ENCODE measurements around the gene LRP10. TPM values are rescaled to one million over a fixed set of nuclear protein-coding genes. Genes with fewer than 3 reads are reported as not detected.

Gene LRP10, protein sequence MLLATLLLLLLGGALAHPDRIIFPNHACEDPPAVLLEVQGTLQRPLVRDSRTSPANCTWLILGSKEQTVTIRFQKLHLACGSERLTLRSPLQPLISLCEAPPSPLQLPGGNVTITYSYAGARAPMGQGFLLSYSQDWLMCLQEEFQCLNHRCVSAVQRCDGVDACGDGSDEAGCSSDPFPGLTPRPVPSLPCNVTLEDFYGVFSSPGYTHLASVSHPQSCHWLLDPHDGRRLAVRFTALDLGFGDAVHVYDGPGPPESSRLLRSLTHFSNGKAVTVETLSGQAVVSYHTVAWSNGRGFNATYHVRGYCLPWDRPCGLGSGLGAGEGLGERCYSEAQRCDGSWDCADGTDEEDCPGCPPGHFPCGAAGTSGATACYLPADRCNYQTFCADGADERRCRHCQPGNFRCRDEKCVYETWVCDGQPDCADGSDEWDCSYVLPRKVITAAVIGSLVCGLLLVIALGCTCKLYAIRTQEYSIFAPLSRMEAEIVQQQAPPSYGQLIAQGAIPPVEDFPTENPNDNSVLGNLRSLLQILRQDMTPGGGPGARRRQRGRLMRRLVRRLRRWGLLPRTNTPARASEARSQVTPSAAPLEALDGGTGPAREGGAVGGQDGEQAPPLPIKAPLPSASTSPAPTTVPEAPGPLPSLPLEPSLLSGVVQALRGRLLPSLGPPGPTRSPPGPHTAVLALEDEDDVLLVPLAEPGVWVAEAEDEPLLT
- polyA plus RNA-seq (2013), result 32.8 and 36.9 TPM in 2 replicates

DNA sequence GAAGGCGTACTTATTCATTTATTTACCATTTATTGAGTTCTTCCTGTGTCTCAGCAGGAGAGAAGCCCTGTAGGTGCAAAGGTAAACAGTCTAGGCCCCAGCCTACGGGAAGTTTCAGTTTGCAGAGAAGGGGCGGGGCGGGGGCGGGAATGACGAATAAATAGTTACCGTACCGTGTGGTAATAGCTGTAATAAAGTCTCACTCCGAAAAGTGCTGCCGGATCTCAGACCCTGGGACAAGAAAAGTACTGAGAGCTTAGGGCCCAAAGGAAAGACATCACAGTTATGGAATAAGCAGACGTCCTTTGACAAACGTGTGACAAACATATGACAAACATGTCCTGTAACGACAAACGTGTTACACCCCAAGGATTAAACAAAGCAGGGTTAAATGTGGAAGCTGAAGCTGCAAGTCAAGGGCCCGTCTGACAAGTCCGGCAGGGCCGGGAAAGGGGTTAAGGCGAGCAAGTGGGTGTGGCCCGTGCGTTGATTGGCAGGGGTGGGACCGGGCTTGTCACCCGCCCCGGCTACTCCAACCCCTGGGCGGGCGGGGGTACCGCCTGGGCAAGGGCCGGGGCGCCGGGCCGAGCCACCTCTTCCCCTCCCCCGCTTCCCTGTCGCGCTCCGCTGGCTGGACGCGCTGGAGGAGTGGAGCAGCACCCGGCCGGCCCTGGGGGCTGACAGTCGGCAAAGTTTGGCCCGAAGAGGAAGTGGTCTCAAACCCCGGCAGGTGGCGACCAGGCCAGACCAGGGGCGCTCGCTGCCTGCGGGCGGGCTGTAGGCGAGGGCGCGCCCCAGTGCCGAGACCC is at the start of gene LRP10:
Gene LRP10 (plus strand): TSS at position 517 of the 809 bp plus-strand sequence. CDS start 564 bp downstream, outside the sequence.
- no peak within 1 kb of the TSS for H3K23ac ChIP-seq (ENCODE audit: low read length)
- H2BK5ac ChIP-seq (ENCODE audit: low read depth, low read length, poor library complexity), result peak within 1 kb of the TSS; percentile 97
- peaks cover 7% of the 10 kb centered on the region for H3K79me2 ChIP-seq (ENCODE audit: control insufficient read depth, insufficient read depth, low read length, poor library complexity)
- H4K8ac ChIP-seq (ENCODE audit: low read depth, low read length), result peak within 1 kb of the TSS; percentile 91
- H2AFZ ChIP-seq (ENCODE audit: insufficient read depth, low read length, poor library complexity), result peak within 1 kb of the TSS; percentile 96
- H3K27ac ChIP-seq (ENCODE audit: low read depth, low read length), result peak within 1 kb of the TSS; percentile 97
- H3K4me1 ChIP-seq (ENCODE audit: control insufficient read depth in 1 of 2, insufficient read depth in 2 of 2, low read length in 2 of 2), result peaks cover 4 to 5% of the 10 kb centered on the region in 2 experiments
- peak within 1 kb of the TSS; percentile 93 for H4K91ac ChIP-seq (ENCODE audit: low read depth, low read length)
- peak within 1 kb of the TSS; percentile 97 for H3K4me2 ChIP-seq (ENCODE audit: low read length)
- peak; percentile 92 for DNase-seq
- WGBS (ENCODE audit: extremely low coverage, insufficient coverage, insufficient read length), result no CpG with 5 or more reads among the region's 50 CpGs
- peaks cover 11% of the 10 kb centered on the region for H3K79me1 ChIP-seq (ENCODE audit: low read length)
- H3K9ac ChIP-seq (ENCODE audit: low read length), result peak within 1 kb of the TSS; percentile 89
- peak within 1 kb of the TSS; percentile 60 for H2AK5ac ChIP-seq (ENCODE audit: low read length)
- H3K9me3 ChIP-seq (ENCODE audit: insufficient read depth, low read depth, low read length), result peaks cover 4% of the 10 kb centered on the region
- peak within 1 kb of the TSS; percentile 94 for H3K4ac ChIP-seq (ENCODE audit: low read depth, low read length)
- peak within 1 kb of the TSS; percentile 96 for H3K18ac ChIP-seq (ENCODE audit: low read length)
- peak within 1 kb of the TSS; percentile 82 for H4K12ac ChIP-seq (ENCODE audit: low read depth, low read length)
- H2BK12ac ChIP-seq (ENCODE audit: low read length), result peak within 1 kb of the TSS; percentile 50
- H3K27me3 ChIP-seq (ENCODE audit: insufficient read depth, low read length), result no peaks in the 10 kb centered on the region
- H3K36me3 ChIP-seq (ENCODE audit: control insufficient read depth in 1 of 2, insufficient read depth in 2 of 2, low read length in 2 of 2), result peaks cover 23 to 26% of the 10 kb centered on the region in 2 experiments
- H3K4me3 ChIP-seq (ENCODE audit: low read depth, low read length), result peak within 1 kb of the TSS; percentile 79
- H2BK120ac ChIP-seq (ENCODE audit: insufficient read depth, low read length, poor library complexity), result peak within 1 kb of the TSS; percentile 94
- peak within 1 kb of the TSS; percentile 89 for H3K14ac ChIP-seq (ENCODE audit: low read length)

DNA sequence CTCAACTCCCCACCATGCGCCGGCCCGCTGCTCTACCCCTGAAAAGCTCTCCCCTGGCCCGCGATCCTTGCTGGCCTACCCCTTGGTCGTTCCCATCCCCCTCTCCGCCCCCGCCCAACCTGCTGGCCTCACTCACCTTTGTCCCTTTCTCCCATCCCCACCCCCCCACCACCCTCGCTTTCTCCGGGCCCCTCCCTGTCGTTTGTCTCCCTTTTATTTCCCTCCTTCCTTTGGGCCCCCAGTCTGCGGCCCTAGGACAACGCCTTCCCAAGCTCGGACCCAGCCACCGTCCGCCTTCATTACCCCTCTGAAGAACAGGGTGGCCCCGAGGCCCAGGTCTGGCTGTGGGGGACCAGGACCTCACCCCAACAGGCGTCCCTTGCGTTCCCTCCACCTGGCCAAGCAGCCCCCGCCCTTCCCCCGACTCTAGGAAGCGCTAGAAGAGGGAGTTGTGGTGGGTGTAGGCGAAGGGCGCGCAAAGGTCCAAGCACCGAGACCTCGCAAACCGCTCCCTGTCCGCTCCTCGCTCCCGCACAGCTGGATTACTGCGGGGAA is 49.4 kb upstream of the LRP10 start:
- H2BK120ac ChIP-seq (ENCODE audit: insufficient read depth, low read length, poor library complexity), result peak overlapping the region; percentile 100
- H3K18ac ChIP-seq (ENCODE audit: low read length), result peak overlapping the region; percentile 99
- peak overlapping the region; percentile 65 for H3K4me3 ChIP-seq (ENCODE audit: low read depth, low read length)
- H3K79me1 ChIP-seq (ENCODE audit: low read length), result peaks cover 46% of the 10 kb centered on the region
- no peaks in the 10 kb centered on the region for H3K27me3 ChIP-seq (ENCODE audit: insufficient read depth, low read length)
- peak overlapping the region; percentile 83 for H2BK12ac ChIP-seq (ENCODE audit: low read length)
- H3K14ac ChIP-seq (ENCODE audit: low read length), result peak overlapping the region; percentile 100
- WGBS (ENCODE audit: extremely low coverage, insufficient coverage, insufficient read length), result no CpG with 5 or more reads among the region's 32 CpGs
- peaks cover 33 to 39% of the 10 kb centered on the region in 2 experiments for H3K4me1 ChIP-seq (ENCODE audit: control insufficient read depth in 1 of 2, insufficient read depth in 2 of 2, low read length in 2 of 2)
- H4K8ac ChIP-seq (ENCODE audit: low read depth, low read length), result peak overlapping the region; percentile 83
- H4K12ac ChIP-seq (ENCODE audit: low read depth, low read length), result peak overlapping the region; percentile 95
- H3K79me2 ChIP-seq (ENCODE audit: control insufficient read depth, insufficient read depth, low read length, poor library complexity), result peaks cover 11% of the 10 kb centered on the region
- DNase-seq, result no peak
- peak overlapping the region; percentile 82 for H3K9ac ChIP-seq (ENCODE audit: low read length)
- peak overlapping the region; percentile 99 for H3K4ac ChIP-seq (ENCODE audit: low read depth, low read length)
- peak overlapping the region; percentile 99 for H2BK5ac ChIP-seq (ENCODE audit: low read depth, low read length, poor library complexity)
- H4K91ac ChIP-seq (ENCODE audit: low read depth, low read length), result peak overlapping the region; percentile 100
- peak overlapping the region; percentile 24 for H3K23ac ChIP-seq (ENCODE audit: low read length)
- peak overlapping the region; percentile 80 for H3K4me2 ChIP-seq (ENCODE audit: low read length)
- H3K9me3 ChIP-seq (ENCODE audit: insufficient read depth, low read depth, low read length), result no peaks in the 10 kb centered on the region
- H2AK5ac ChIP-seq (ENCODE audit: low read length), result peak overlapping the region; percentile 97
- H3K36me3 ChIP-seq (ENCODE audit: control insufficient read depth in 1 of 2, insufficient read depth in 2 of 2, low read length in 2 of 2), result no peaks in the 10 kb centered on the region
- H3K27ac ChIP-seq (ENCODE audit: low read depth, low read length), result peak overlapping the region; percentile 98
- peak overlapping the region; percentile 68 for H2AFZ ChIP-seq (ENCODE audit: insufficient read depth, low read length, poor library complexity)

DNA sequence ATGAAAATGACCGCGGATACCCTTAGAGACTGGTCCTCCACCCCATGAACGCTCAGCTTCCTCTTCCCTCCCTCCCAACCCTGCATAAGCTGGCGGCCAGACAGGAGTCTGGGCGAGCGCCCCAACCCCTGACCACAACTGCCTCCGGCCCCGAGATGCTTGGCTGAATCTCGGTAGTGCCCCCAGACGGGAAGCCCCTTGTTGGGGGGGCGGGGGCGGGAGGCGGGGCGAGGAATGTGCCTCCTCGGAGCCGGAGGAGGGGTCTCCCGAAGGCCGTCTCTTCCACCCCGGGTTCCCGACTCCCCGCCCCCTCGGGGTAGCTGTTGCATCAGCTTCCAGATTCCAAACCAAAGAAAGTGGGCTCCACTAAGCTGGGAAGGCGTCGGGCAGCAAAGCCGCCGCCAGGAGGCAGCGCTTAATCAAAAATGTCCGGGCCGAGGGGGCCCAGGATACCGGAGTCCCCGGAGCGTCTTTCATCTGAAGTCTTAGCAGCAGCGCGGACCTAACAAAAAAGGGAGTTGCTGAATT is 48.9 kb upstream of the LRP10 start:
- Histone ChIP-seq H3K9me3 (ENCODE audit: insufficient read depth, low read depth, low read length) (no peaks in the 10 kb centered on the region), H3K9ac (ENCODE audit: low read length) (peak overlapping the region; percentile 82), H4K12ac (ENCODE audit: low read depth, low read length) (peak overlapping the region; percentile 95), H2BK12ac (ENCODE audit: low read length) (peak overlapping the region; percentile 83), H3K79me2 (ENCODE audit: control insufficient read depth, insufficient read depth, low read length, poor library complexity) (peaks cover 11% of the 10 kb centered on the region), H3K27me3 (ENCODE audit: insufficient read depth, low read length) (no peaks in the 10 kb centered on the region), H4K91ac (ENCODE audit: low read depth, low read length) (peak overlapping the region; percentile 100), H3K14ac (ENCODE audit: low read length) (peak overlapping the region; percentile 100), H3K4me2 (ENCODE audit: low read length) (peak overlapping the region; percentile 80), H2BK120ac (ENCODE audit: insufficient read depth, low read length, poor library complexity) (peak overlapping the region; percentile 100), H3K79me1 (ENCODE audit: low read length) (peaks cover 45% of the 10 kb centered on the region), H3K36me3 (ENCODE audit: control insufficient read depth in 1 of 2, insufficient read depth in 2 of 2, low read length in 2 of 2) (no peaks in the 10 kb centered on the region), H3K27ac (ENCODE audit: low read depth, low read length) (peak overlapping the region; percentile 98), H3K18ac (ENCODE audit: low read length) (peak overlapping the region; percentile 99), H3K23ac (ENCODE audit: low read length) (peak overlapping the region; percentile 24), H4K8ac (ENCODE audit: low read depth, low read length) (peak overlapping the region; percentile 83), H3K4me3 (ENCODE audit: low read depth, low read length) (peak overlapping the region; percentile 65), H3K4me1 (ENCODE audit: control insufficient read depth in 1 of 2, insufficient read depth in 2 of 2, low read length in 2 of 2) (peaks cover 33 to 39% of the 10 kb centered on the region in 2 experiments), H2BK5ac (ENCODE audit: low read depth, low read length, poor library complexity) (peak overlapping the region; percentile 99), H2AFZ (ENCODE audit: insufficient read depth, low read length, poor library complexity) (peak overlapping the region; percentile 68), H2AK5ac (ENCODE audit: low read length) (peak overlapping the region; percentile 97), H3K4ac (ENCODE audit: low read depth, low read length) (peak overlapping the region; percentile 99)
- peak; percentile 68 to 70 for DNase-seq
- no CpG with 5 or more reads among the region's 34 CpGs for WGBS (ENCODE audit: extremely low coverage, insufficient coverage, insufficient read length)
